CD1c-positive myeloid dendritic cell (primary cell): ENCODE measurements around the gene TMEM141.

Experiments used
- DNase-seq: peaks from one replicate; pipeline ENCODE4 v3.0.0-alpha.2; 2016; ENCODE audit errors: extremely low spot score

TMEM141 gene

GRCh38 chr9:136814725-136815421 is 23.7 kb downstream of the TMEM141 start:
- DNase-seq: no peak

DNA sequence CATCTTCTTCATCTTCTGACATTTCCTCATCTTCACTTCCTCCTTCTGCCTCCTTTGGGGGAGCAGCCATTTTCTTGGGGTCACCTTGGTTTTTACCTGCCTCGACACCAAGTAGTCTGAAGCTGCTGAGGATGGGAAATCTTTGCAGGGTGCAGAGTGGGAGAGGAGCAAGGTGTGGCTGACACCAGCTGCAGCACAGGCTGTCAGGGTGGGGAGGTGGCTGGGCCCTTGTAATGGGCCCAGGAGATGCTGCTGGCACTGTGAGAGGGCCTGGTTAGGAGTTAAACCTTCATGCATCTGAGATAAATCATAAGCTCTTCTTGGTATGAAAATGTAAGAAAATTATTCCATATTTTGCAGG is 24.3 kb downstream of the TMEM141 start:
- DNase-seq: no peak

- DNase-seq: peak; percentile 31
Observed at GRCh38 chr9:136820971-136821825, 30.1 kb downstream of the TMEM141 start.

- DNase-seq: no peak
Observed at GRCh38 chr9:136821826-136822544, 30.8 kb downstream of the TMEM141 start.

- no peak for DNase-seq
Observed at GRCh38 chr9:136823136-136824046, 32.2 kb downstream of the TMEM141 start.

DNA sequence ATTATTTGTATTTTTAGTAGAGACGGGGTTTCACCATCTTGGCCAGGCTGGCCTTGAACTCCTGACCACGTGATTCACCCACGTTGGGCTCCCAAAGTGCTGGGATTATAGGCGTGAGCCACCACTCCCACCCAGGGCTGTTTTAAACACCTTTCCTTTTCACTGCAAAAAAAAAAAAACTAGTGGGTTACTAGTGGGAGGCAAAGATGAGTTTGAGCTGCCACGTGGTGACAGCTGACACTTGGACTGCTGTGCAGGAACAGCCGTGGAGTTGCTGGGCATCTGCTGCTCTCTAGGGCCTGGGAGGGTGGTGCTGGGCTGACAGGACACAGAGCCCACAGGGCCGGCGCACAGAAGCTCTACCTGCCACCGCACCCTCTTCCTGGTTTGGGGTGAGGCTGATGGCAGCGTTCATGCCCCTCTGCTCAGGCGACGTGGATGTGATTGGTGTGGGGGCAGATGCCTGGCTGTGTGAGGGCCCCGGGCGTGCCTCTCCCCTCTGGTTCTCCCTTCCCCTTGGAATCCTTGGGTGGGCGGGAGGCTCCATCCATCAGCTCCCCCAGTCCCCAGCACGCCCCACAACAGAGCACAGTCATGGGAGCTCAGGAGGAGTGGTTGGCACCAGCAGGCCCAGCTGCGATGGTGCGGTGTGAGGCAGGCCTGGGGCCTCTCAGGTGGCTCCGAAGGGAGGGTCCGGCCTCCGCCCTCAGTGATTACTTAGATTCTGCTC is 33.5 kb downstream of the TMEM141 start:
- DNase-seq: no peak

- DNase-seq: no peak
Observed at GRCh38 chr9:136825295-136826187, 34.4 kb downstream of the TMEM141 start.

GRCh38 chr9:136826188-136826541 is 35.0 kb downstream of the TMEM141 start:
- no peak for DNase-seq

DNA sequence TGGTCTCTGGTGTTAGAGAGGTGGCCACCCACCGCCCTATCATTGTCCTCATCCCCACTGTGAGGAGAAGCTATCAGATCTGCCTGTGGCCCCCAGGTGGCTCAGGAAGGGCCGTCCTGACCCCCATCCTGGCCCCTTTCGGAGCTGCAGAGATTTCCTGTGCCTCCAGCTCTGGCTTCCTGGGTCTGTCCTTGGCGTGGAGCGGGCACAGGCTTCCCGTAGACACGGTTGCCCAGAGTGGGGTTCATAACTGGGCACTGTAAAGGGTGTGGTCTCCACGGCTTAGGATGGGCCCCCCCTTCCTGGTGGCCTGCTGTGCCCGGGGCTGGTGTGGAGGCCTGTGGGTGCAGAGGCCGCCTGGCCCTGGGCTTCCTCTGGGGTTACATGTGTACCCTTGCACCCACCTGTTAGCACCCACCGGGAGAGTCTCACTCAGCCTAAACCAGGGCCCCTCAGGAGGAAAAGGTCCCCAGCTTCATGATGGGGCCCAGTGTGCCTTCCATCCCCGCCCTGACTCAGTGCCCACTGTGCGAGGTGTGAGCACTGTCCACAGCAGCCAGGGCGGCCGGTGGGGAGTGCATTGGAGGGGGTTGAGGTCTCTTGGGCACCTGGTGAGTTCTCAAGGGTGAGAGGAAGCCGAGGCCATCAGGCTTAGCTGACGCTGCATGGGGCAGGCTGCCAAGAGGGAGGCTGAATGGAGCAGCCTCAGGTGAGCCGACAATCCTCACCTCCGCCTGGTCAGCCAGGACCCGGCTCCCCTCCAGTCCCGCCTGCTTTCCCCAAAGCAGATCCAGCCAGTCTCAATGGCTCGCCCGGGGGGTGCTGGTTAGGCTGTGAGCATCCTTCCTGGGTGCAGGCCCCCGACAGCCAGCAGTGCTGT is 35.8 kb downstream of the TMEM141 start:
- DNase-seq: no peak

- no peak for DNase-seq
Observed at GRCh38 chr9:136827794-136828473, 36.8 kb downstream of the TMEM141 start.

- no peak for DNase-seq
Observed at GRCh38 chr9:136828474-136829140, 37.5 kb downstream of the TMEM141 start.

- DNase-seq: no peak
Observed at GRCh38 chr9:136829412-136829811, 38.3 kb downstream of the TMEM141 start.

- DNase-seq: no peak
Observed at GRCh38 chr9:136829981-136830885, 39.1 kb downstream of the TMEM141 start.

DNA sequence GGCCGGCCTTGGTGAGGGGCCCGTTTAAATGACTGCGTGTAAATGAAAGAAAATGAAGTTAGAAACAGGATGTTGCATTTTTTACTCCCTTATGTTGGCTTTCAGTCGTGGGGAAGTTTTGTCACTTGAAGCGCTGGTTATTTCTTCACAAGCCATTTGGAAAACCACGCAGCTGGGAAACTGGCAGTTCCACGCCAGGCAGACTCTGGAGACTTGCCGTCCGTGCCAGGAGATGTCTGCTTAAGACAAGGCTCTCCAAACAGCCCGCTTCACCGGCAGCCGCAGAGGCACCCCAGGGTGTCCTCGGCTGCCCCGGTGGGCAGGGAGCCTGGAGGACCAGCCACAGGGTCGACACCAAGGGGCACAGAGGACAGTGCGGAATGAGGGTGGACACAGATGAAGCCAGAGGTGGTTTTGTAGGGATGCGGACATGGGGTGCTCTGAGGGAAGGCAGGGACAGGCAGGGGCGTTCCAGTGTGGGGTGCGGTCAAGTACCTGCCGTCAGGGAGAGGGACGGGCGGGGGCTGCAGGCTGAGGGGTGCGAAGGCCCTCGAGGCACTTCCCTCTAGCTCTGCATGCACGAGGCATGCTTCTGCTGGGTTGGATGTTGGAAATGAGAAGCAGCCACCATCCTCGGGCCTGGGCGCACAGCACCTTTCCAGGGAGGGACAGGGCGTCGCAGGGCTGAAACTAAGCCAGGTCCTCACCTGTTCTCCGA is 40.0 kb downstream of the TMEM141 start:
- no peak for DNase-seq

- DNase-seq: no peak
Observed at GRCh38 chr9:136831720-136832104, 40.6 kb downstream of the TMEM141 start.

GRCh38 chr9:136832581-136832980 is 41.4 kb downstream of the TMEM141 start:
- DNase-seq: no peak
